Right atrium auricular region (tissue), 2 donors: ENCODE results near the gene GALNT12. TPM values are rescaled to one million over a fixed set of nuclear protein-coding genes. Genes with fewer than 3 reads are reported as not detected.

Source experiments
- DNase-seq: peaks from one replicate; pipeline ENCODE4 v3.0.0-alpha.2; 2019; ENCODE audit warnings: low spot score
- H3K27ac ChIP-seq, 2 donors: fragments of 200-600 bp; sonication (generic); 1 replicate in 1 of 2; 2 replicates in 1 of 2; pipeline ENCODE4 v1.5.1; 2016 to 2019
- H3K27me3 ChIP-seq, 2 donors: fragments of 200-600 bp; sonication (generic); one replicate each; pipeline versions ENCODE4 v1.5.1 to v1.6.0; 2017 to 2019
- H3K36me3 ChIP-seq: fragments of 200-600 bp; sonication (generic); one replicate; pipeline ENCODE4 v1.5.1; 2016
- H3K4me1 ChIP-seq, 2 donors: fragments of 200-600 bp; sonication (generic); one replicate each; pipeline versions ENCODE4 v1.5.1 to v1.6.0; 2017 to 2019
- H3K4me3 ChIP-seq, 2 donors: fragments of 200-600 bp; sonication (generic); 1 replicate in 1 of 2; 2 replicates in 1 of 2; pipeline ENCODE4 v1.5.1; 2017 to 2019; ENCODE audit warnings: mild to moderate bottlenecking in 1 of 2, moderate library complexity in 1 of 2
- H3K9me3 ChIP-seq, 2 donors: fragments of 200-600 bp; sonication (generic); one replicate each; pipeline ENCODE4 v1.5.1; 2019
- total RNA-seq, 2 donors: library from RNA; depleted of rRNA; stranded (reverse); fragments of >200 nt; gene quantifications; one replicate each; pipeline ENCODE4 v1.1.0, GENCODE V29; 2016
- TF ChIP-seq, protein P1 (sequence below), 2 donors: fragments of 200-600 bp; sonication (generic); IDR thresholded peaks; one replicate each; pipeline ENCODE4 v1.5.1; 2019; ENCODE audit warnings: antibody characterized with exemption in 2 of 2

GALNT12 gene
- total RNA-seq, 2 donors from 2014 or later, result 0.33 to 2.7 TPM

- no peak overlapping the region for H3K4me3 ChIP-seq
- peaks cover 0 to 28% of the 10 kb centered on the region in 2 donors for H3K4me1 ChIP-seq
- H3K27me3 ChIP-seq, result no peaks in the 10 kb centered on the region
- H3K27ac ChIP-seq, result no peak overlapping the region
- H3K36me3 ChIP-seq, result no peaks in the 10 kb centered on the region
- no peak for DNase-seq
- H3K9me3 ChIP-seq, result peaks cover 0 to 4% of the 10 kb centered on the region in 2 donors
- TF ChIP-seq, protein P1, sequence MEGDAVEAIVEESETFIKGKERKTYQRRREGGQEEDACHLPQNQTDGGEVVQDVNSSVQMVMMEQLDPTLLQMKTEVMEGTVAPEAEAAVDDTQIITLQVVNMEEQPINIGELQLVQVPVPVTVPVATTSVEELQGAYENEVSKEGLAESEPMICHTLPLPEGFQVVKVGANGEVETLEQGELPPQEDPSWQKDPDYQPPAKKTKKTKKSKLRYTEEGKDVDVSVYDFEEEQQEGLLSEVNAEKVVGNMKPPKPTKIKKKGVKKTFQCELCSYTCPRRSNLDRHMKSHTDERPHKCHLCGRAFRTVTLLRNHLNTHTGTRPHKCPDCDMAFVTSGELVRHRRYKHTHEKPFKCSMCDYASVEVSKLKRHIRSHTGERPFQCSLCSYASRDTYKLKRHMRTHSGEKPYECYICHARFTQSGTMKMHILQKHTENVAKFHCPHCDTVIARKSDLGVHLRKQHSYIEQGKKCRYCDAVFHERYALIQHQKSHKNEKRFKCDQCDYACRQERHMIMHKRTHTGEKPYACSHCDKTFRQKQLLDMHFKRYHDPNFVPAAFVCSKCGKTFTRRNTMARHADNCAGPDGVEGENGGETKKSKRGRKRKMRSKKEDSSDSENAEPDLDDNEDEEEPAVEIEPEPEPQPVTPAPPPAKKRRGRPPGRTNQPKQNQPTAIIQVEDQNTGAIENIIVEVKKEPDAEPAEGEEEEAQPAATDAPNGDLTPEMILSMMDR (IDR thresholded peaks at IDR 0.05), result no peak
Observed at GRCh38 chr9:98892288-98892687, 84.8 kb downstream of the GALNT12 start.

DNA sequence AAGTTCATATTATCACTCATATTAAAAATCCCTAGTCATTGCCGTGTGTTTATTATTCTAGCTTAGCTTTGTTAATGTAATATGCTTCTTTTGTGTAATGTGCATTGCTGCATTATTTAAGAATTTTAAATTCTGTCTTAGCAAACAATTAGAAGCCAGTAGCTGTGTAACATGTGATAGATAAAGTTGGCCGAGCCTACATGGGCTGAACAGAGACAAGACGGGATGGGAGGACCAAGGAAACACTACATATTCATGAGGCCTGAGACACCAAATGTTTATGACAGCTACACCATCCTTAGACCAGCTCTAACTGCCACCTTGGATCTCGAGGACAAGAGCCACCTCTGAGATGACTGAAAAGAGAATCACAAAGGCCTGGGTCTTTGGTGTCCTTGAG lies 85.2 kb downstream of the GALNT12 start:
- TF ChIP-seq, protein P1 (IDR thresholded peaks at IDR 0.05), result no peak
- Histone ChIP-seq H3K27me3 (no peaks in the 10 kb centered on the region), H3K4me3 (no peak overlapping the region), H3K27ac (no peak overlapping the region), H3K9me3 (peaks cover 0 to 8% of the 10 kb centered on the region in 2 donors), H3K4me1 (peaks cover 0 to 24% of the 10 kb centered on the region in 2 donors), H3K36me3 (no peaks in the 10 kb centered on the region)
- DNase-seq, result no peak

DNA sequence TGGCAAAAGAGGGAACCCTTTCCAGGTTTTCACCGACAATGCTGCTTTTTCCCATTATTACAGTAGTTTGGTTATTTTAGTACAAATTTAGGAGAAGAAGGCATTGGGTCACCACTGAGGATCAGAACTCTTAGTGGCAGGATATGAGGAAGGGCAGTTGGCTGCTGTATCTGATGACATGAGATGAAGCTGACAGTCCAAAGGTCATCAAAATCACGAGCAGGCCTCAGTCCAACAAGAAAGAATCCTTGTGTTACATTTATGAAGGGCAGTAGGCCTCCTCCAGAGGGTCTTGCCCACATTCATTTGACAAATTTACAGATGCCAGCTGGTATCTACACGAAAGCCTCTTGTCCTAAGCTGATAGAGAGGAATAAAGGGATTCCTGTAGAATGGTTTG lies 86.7 kb downstream of the GALNT12 start:
- no peaks in the 10 kb centered on the region for H3K27me3 ChIP-seq
- TF ChIP-seq, protein P1 (IDR thresholded peaks at IDR 0.05), result no peak
- H3K36me3 ChIP-seq, result no peaks in the 10 kb centered on the region
- H3K4me1 ChIP-seq, result peaks cover 0 to 9% of the 10 kb centered on the region in 2 donors
- DNase-seq, result no peak
- no peak overlapping the region for H3K27ac ChIP-seq
- no peak overlapping the region for H3K4me3 ChIP-seq
- H3K9me3 ChIP-seq, result peaks cover 0 to 9% of the 10 kb centered on the region in 2 donors

DNA sequence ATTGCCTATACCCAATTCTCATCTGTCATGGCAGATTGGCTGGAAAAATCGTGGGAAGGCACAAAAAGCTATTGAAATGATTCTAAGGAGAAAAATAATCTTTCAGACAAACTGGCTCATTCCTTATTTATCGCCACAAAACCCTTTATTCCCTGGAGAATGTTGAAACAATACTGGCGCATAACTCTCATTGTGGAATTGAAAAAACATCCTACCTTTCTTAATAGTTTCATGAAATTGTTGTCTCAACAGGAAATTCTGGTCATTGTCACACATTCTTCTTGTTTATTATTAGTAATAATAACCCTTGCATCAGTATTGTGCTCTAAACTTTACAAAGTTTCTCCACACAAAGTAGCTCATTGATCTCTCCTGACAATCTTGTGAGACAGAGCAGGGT lies 87.3 kb downstream of the GALNT12 start:
- DNase-seq, result no peak
- TF ChIP-seq, protein P1 (IDR thresholded peaks at IDR 0.05), result no peak
- no peak overlapping the region for H3K27ac ChIP-seq
- H3K4me1 ChIP-seq, result peaks cover 0 to 9% of the 10 kb centered on the region in 2 donors
- no peak overlapping the region for H3K4me3 ChIP-seq
- H3K9me3 ChIP-seq, result peaks cover 0 to 9% of the 10 kb centered on the region in 2 donors
- no peaks in the 10 kb centered on the region for H3K27me3 ChIP-seq
- no peaks in the 10 kb centered on the region for H3K36me3 ChIP-seq

DNA sequence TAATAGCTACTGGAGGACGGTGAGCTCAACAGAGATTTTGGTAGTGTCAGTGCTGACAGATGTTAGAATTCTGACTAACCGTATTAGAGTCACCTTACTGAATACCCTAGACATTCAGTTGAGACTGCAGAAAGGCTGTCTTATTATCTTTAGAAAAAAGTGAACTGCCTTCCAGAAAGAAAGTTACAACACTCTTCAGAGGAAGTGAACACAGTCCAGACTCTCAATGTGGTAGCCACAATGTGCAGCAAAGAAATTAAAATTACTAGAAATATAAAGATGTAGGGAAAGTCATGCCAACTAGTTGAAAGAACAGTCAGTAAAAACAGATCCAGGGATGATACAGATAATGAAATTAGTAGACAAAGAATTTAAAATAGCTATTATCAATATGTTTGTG lies 89.2 kb downstream of the GALNT12 start:
- no peak overlapping the region for H3K4me3 ChIP-seq
- DNase-seq, result no peak
- H3K36me3 ChIP-seq, result no peaks in the 10 kb centered on the region
- H3K27ac ChIP-seq, result no peak overlapping the region
- TF ChIP-seq, protein P1 (IDR thresholded peaks at IDR 0.05), result no peak
- peaks cover 0 to 9% of the 10 kb centered on the region in 2 donors for H3K9me3 ChIP-seq
- H3K27me3 ChIP-seq, result no peaks in the 10 kb centered on the region
- H3K4me1 ChIP-seq, result peaks cover 0 to 6% of the 10 kb centered on the region in 2 donors

- peaks cover 0 to 6% of the 10 kb centered on the region in 2 donors for H3K4me1 ChIP-seq
- H3K4me3 ChIP-seq, result no peak overlapping the region
- no peak overlapping the region for H3K27ac ChIP-seq
- H3K9me3 ChIP-seq, result peaks cover 0 to 9% of the 10 kb centered on the region in 2 donors
- no peaks in the 10 kb centered on the region for H3K36me3 ChIP-seq
- TF ChIP-seq, protein P1 (IDR thresholded peaks at IDR 0.05), result no peak
- no peaks in the 10 kb centered on the region for H3K27me3 ChIP-seq
- DNase-seq, result no peak
Observed at GRCh38 chr9:98897745-98898144, 90.3 kb downstream of the GALNT12 start.
